Naive thymus-derived CD4-positive, alpha-beta T cell (primary cell): ENCODE measurements around the gene LILRA1. TPM values are rescaled to one million over a fixed set of nuclear protein-coding genes. Genes with fewer than 3 reads are reported as not detected.
"Not testable (repeated sequence)": the region's sequence is repeated elsewhere in the genome, so short reads cannot be mapped to it uniquely, and the experiment has no call there.

ENCODE experiments used
- ATAC-seq: fragments of 150-1000 bp; cut with Tn5 transposase; 2 replicates; pipeline ENCODE4 v1.10.0; 2021; ENCODE audit warnings: mild to moderate bottlenecking, moderate library complexity
- CTCF ChIA-PET: fragments of 350-600 bp; sonication (Branson Sonifier 250); formaldehyde crosslinking; loops from one replicate; lab custom pipeline; 2021; ENCODE audit warnings: antibody characterized with exemption; lab: Charles Lee
- POLR2A ChIA-PET: fragments of 350-600 bp; sonication (Branson Sonifier 250); formaldehyde crosslinking; loops from one replicate; lab custom pipeline; 2021; ENCODE audit warnings: antibody characterized with exemption, inconsistent platforms; lab: Charles Lee
- DNase-seq, 9 donors: peaks; one replicate each; pipeline versions ENCODE4 v3.0.0 to v3.0.0-alpha.2; 2020 to 2022; ENCODE audit warnings: mixed read lengths in 1 of 9
- H3K27ac ChIP-seq: one replicate; pipeline ENCODE4 v1.7.0; 2013; ENCODE audit warnings: mild to moderate bottlenecking, low read depth, low read length, moderate library complexity
- H3K27me3 ChIP-seq, 2 donors: one replicate each; pipeline ENCODE4 v1.7.0; 2013; ENCODE audit warnings: low read length in 2 of 2, mild to moderate bottlenecking in 2 of 2, moderate library complexity in 2 of 2; ENCODE audit not compliant: control insufficient read depth in 2 of 2, insufficient read depth in 2 of 2
- H3K36me3 ChIP-seq, 3 experiments: 1 replicate in 2 of 3; 2 replicates in 1 of 3; pipeline ENCODE4 v1.7.0; 2013; ENCODE audit warnings: low read length in 3 of 3, mild to moderate bottlenecking in 3 of 3, moderate library complexity in 1 of 3; ENCODE audit not compliant: insufficient read depth in 3 of 3, control insufficient read depth in 2 of 3
- H3K4me1 ChIP-seq, 2 donors: one replicate each; pipeline ENCODE4 v1.7.0; 2013; ENCODE audit warnings: low read length in 2 of 2, mild to moderate bottlenecking in 2 of 2, moderate library complexity in 1 of 2; ENCODE audit not compliant: control insufficient read depth in 2 of 2, insufficient read depth in 2 of 2
- H3K4me3 ChIP-seq: 2 replicates; pipeline ENCODE4 v1.7.0; 2013; ENCODE audit warnings: mild to moderate bottlenecking, low read length
- H3K9me3 ChIP-seq, 3 experiments: 1 replicate in 2 of 3; 2 replicates in 1 of 3; pipeline ENCODE4 v1.7.0; 2013; ENCODE audit warnings: low read length in 3 of 3; ENCODE audit not compliant: control insufficient read depth in 2 of 3
- H3K27ac Mint-ChIP-seq, 9 donors: one replicate each; pipeline ENCODE4 v1.8.0; 2020 to 2022; ENCODE audit warnings: mixed read lengths in 9 of 9, mild to moderate bottlenecking in 8 of 9, moderate library complexity in 5 of 9, inconsistent platforms in 2 of 9
- H3K27me3 Mint-ChIP-seq, 5 donors: one replicate each; pipeline ENCODE4 v1.8.0; 2021 to 2022; ENCODE audit warnings: mixed read lengths in 5 of 5, mild to moderate bottlenecking in 1 of 5
- H3K36me3 Mint-ChIP-seq, 5 donors: one replicate each; pipeline ENCODE4 v1.8.0; 2020 to 2022; ENCODE audit warnings: mixed read lengths in 5 of 5, mild to moderate bottlenecking in 3 of 5, inconsistent platforms in 1 of 5
- H3K4me1 Mint-ChIP-seq, 7 donors: one replicate each; pipeline ENCODE4 v1.8.0; 2020 to 2022; ENCODE audit warnings: mixed read lengths in 7 of 7, mild to moderate bottlenecking in 3 of 7, inconsistent platforms in 1 of 7
- H3K4me3 Mint-ChIP-seq, 10 donors: one replicate each; pipeline ENCODE4 v1.8.0; 2020 to 2022; ENCODE audit warnings: mild to moderate bottlenecking in 10 of 10, mixed read lengths in 10 of 10, moderate library complexity in 6 of 10, inconsistent platforms in 2 of 10
- H3K9me3 Mint-ChIP-seq, 11 donors: one replicate each; pipeline ENCODE4 v1.8.0; 2020 to 2022; ENCODE audit warnings: mixed read lengths in 11 of 11, mild to moderate bottlenecking in 4 of 11, inconsistent platforms in 1 of 11, moderate library complexity in 1 of 11
- intact Hi-C, 2 donors: fragments of 100-400 bp; cut with micrococcal nuclease; formaldehyde crosslinking; loops; one replicate each; pipeline ENCODE4 v1.15.1; 2023
- polyA plus RNA-seq, 2 donors: library from polyadenylated mRNA; unstranded; fragments of 300-500 nt; fragmentation: Illumina TruSeq; gene quantifications; one replicate each; pipeline ENCODE4 v1.2.3, GENCODE V29; 2021
- total RNA-seq, 6 experiments: library from RNA in 5 of 6; stranded (reverse) in 5 of 6; gene quantifications; 1 replicate in 5 of 6; 2 replicates in 1 of 6; pipeline ENCODE4 v1.2.3 and lab custom pipeline; 2021 to 2026

The LILRA1 gene
- total and polyA plus RNA-seq, 7 experiments from 2014 or later, result 0.14 to 36.7 (median 4.3) TPM; not detected in 4

- Histone ChIP-seq H3K36me3 (no peaks in the 10 kb centered on the region), H3K27me3 (no peaks in the 10 kb centered on the region), H3K9me3 (no peaks in the 10 kb centered on the region), H3K27ac (no peak overlapping the region), H3K4me3 (no peak overlapping the region), H3K4me1 (peaks cover 0 to 5% of the 10 kb centered on the region in 2 donors)
- intact Hi-C loops, result no loop called here
- POLR2A ChIA-PET, result no interaction called here
- peaks cover 0 to 5% (median 0%) of the 10 kb centered on the region in 5 donors for H3K36me3 Mint-ChIP-seq
- ATAC-seq (no peak), DNase-seq (no peak)
- peaks cover 0 to 11% (median 0%) of the 10 kb centered on the region in 7 donors for H3K4me1 Mint-ChIP-seq
- no peak overlapping the region for H3K27ac Mint-ChIP-seq
- H3K27me3 Mint-ChIP-seq, result peaks cover 14 to 50% (median 37%) of the 10 kb centered on the region in 5 donors
- H3K9me3 Mint-ChIP-seq, result peaks cover 0 to 6% (median 1%) of the 10 kb centered on the region in 11 donors
- CTCF ChIA-PET, result no interaction called here
- no peak overlapping the region for H3K4me3 Mint-ChIP-seq
Observed at GRCh38 chr19:54554006-54554405, 39.4 kb upstream of the LILRA1 start.

- Mint-ChIP-seq H3K4me1 (peaks cover 0 to 11% (median 0%) of the 10 kb centered on the region in 7 donors), H3K4me3 (no peak overlapping the region), H3K27me3 (peaks cover 17 to 46% (median 34%) of the 10 kb centered on the region in 5 donors), H3K9me3 (peaks cover 0 to 6% (median 1%) of the 10 kb centered on the region in 11 donors), H3K36me3 (peaks cover 0 to 5% (median 0%) of the 10 kb centered on the region in 5 donors), H3K27ac (no peak overlapping the region)
- Histone ChIP-seq H3K27me3 (no peaks in the 10 kb centered on the region), H3K36me3 (no peaks in the 10 kb centered on the region), H3K4me3 (no peak overlapping the region), H3K27ac (no peak overlapping the region), H3K9me3 (no peaks in the 10 kb centered on the region), H3K4me1 (peaks cover 0 to 5% of the 10 kb centered on the region in 2 donors)
- intact Hi-C loops, result no loop called here
- ChIA-PET CTCF (no interaction called here), POLR2A (no interaction called here)
- no peak for DNase-seq
- ATAC-seq, result no peak
Observed at GRCh38 chr19:54554896-54555295, 38.5 kb upstream of the LILRA1 start.

- H3K4me3 ChIP-seq, result no peak overlapping the region
- no peaks in the 10 kb centered on the region for H3K27me3 ChIP-seq
- no peaks in the 10 kb centered on the region for H3K9me3 ChIP-seq
- POLR2A ChIA-PET, result no interaction called here
- intact Hi-C loops, result no loop called here
- no peak overlapping the region for H3K4me3 Mint-ChIP-seq
- H3K27ac ChIP-seq, result no peak overlapping the region
- no peak overlapping the region for H3K27ac Mint-ChIP-seq
- peaks cover 0 to 10% (median 0%) of the 10 kb centered on the region in 7 donors for H3K4me1 Mint-ChIP-seq
- ATAC-seq (no peak), DNase-seq (no peak)
- H3K9me3 Mint-ChIP-seq, result peaks cover 0 to 6% (median 0%) of the 10 kb centered on the region in 11 donors
- peaks cover 0 to 5% of the 10 kb centered on the region in 2 donors for H3K4me1 ChIP-seq
- CTCF ChIA-PET, result no interaction called here
- no peaks in the 10 kb centered on the region for H3K36me3 ChIP-seq
- H3K36me3 Mint-ChIP-seq, result peaks cover 0 to 5% (median 0%) of the 10 kb centered on the region in 5 donors
- peaks cover 15 to 45% (median 37%) of the 10 kb centered on the region in 5 donors for H3K27me3 Mint-ChIP-seq
Observed at GRCh38 chr19:54556194-54556593, 37.2 kb upstream of the LILRA1 start.

- CTCF ChIA-PET, result interaction anchor here (0.6 kb wide), 1 partner anchor 122 kb away, joined by 7 read pairs; no protein-coding TSS in a partner anchor
- ATAC-seq (no peak), DNase-seq (no peak)
- no peak overlapping the region for H3K4me3 Mint-ChIP-seq
- H3K27me3 ChIP-seq, result no peaks in the 10 kb centered on the region
- H3K36me3 ChIP-seq, result no peaks in the 10 kb centered on the region
- POLR2A ChIA-PET, result no interaction called here
- intact Hi-C loops, result no loop called here
- no peaks in the 10 kb centered on the region for H3K9me3 ChIP-seq
- peaks cover 0 to 2% (median 0%) of the 10 kb centered on the region in 7 donors for H3K4me1 Mint-ChIP-seq
- peaks cover 13 to 45% (median 37%) of the 10 kb centered on the region in 5 donors for H3K27me3 Mint-ChIP-seq
- H3K4me1 ChIP-seq, result no peaks in the 10 kb centered on the region
- no peak overlapping the region for H3K27ac ChIP-seq
- H3K4me3 ChIP-seq, result no peak overlapping the region
- no peak overlapping the region for H3K27ac Mint-ChIP-seq
- H3K36me3 Mint-ChIP-seq, result no peaks in the 10 kb centered on the region
- H3K9me3 Mint-ChIP-seq, result peaks cover 0 to 1% (median 0%) of the 10 kb centered on the region in 11 donors
Observed at GRCh38 chr19:54558339-54558738, 35.1 kb upstream of the LILRA1 start.

GRCh38 chr19:54560881-54561385, 32.5 kb upstream of the LILRA1 start:
- no peak for ATAC-seq
- Mint-ChIP-seq H3K27me3 (peaks cover 13 to 40% (median 33%) of the 10 kb centered on the region in 5 donors), H3K4me1 (no peaks in the 10 kb centered on the region), H3K27ac (no peak overlapping the region), H3K36me3 (no peaks in the 10 kb centered on the region), H3K4me3 (no peak overlapping the region), H3K9me3 (peaks cover 0 to 1% (median 0%) of the 10 kb centered on the region in 11 donors)
- DNase-seq, result no peak
- H3K4me1 ChIP-seq, result no peaks in the 10 kb centered on the region
- POLR2A ChIA-PET, result no interaction called here
- intact Hi-C loops, result no loop called here
- no peaks in the 10 kb centered on the region for H3K9me3 ChIP-seq
- no peak overlapping the region for H3K27ac ChIP-seq
- no peaks in the 10 kb centered on the region for H3K27me3 ChIP-seq
- no peaks in the 10 kb centered on the region for H3K36me3 ChIP-seq
- CTCF ChIA-PET, result no interaction called here
- no peak overlapping the region for H3K4me3 ChIP-seq

- no peaks in the 10 kb centered on the region for H3K36me3 ChIP-seq
- Mint-ChIP-seq H3K4me3 (no peak overlapping the region), H3K27me3 (peaks cover 19 to 46% (median 38%) of the 10 kb centered on the region in 5 donors), H3K4me1 (no peaks in the 10 kb centered on the region), H3K9me3 (peaks cover 0 to 1% (median 0%) of the 10 kb centered on the region in 11 donors), H3K36me3 (no peaks in the 10 kb centered on the region), H3K27ac (no peak overlapping the region)
- POLR2A ChIA-PET, result no interaction called here
- H3K9me3 ChIP-seq, result no peaks in the 10 kb centered on the region
- ATAC-seq (no peak), DNase-seq (no peak)
- H3K27ac ChIP-seq, result no peak overlapping the region
- CTCF ChIA-PET, result no interaction called here
- no peaks in the 10 kb centered on the region for H3K27me3 ChIP-seq
- H3K4me3 ChIP-seq, result no peak overlapping the region
- H3K4me1 ChIP-seq, result no peaks in the 10 kb centered on the region
- intact Hi-C loops, result no loop called here
Observed at GRCh38 chr19:54561840-54562239, 31.6 kb upstream of the LILRA1 start.

- H3K4me3 Mint-ChIP-seq, H3K36me3 ChIP-seq, POLR2A ChIA-PET, intact Hi-C loops, H3K4me1 ChIP-seq, H3K27ac ChIP-seq, H3K4me3 ChIP-seq, DNase-seq, H3K27ac Mint-ChIP-seq, H3K36me3 Mint-ChIP-seq, H3K9me3 Mint-ChIP-seq, H3K9me3 ChIP-seq, CTCF ChIA-PET, H3K27me3 ChIP-seq, H3K4me1 Mint-ChIP-seq, ATAC-seq: not testable (repeated sequence)
- peaks cover 26 to 52% (median 37%) of the 10 kb centered on the region in 5 donors for H3K27me3 Mint-ChIP-seq
Observed at GRCh38 chr19:54563206-54563605, 30.2 kb upstream of the LILRA1 start.
